Urothelium cell line (cell line): ENCODE data around the gene BRAF.
"Not testable (repeated sequence)": the region's sequence is repeated elsewhere in the genome, so short reads cannot be mapped to it uniquely, and the experiment has no call there.

Experiments used
- DNase-seq: peaks from one replicate; pipeline ENCODE4 v3.0.0; 2011; ENCODE audit warnings: low spot score, mixed read lengths
- FAIRE-seq: peaks from 2 replicates; lab custom pipeline; 2011; peaks lifted over from hg19 to GRCh38; lab: Jason Lieb, UNC

BRAF gene

DNA sequence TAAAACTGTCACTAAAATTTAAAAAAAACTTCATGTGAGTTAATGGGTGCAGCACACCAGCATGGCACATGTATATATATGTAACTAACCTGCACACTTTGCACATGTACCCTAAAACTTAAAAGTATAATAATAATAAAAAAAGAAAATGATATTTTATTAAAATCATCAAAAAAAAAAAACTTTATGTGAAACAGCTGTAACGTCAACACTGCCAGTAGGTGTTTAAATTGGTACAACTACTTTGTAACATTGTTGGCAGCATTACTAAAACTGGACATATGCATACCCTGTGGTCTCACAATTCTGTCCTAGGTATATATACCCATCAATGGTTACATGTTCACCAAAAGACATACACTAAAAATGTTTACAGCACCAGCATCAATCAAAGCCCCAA, 146.2 kb downstream of the BRAF start:
- DNase-seq (no peak), FAIRE-seq (no peak)

GRCh38 chr7:140774371-140774770, 150.4 kb downstream of the BRAF start:
- DNase-seq (no peak), FAIRE-seq (no peak)

DNA sequence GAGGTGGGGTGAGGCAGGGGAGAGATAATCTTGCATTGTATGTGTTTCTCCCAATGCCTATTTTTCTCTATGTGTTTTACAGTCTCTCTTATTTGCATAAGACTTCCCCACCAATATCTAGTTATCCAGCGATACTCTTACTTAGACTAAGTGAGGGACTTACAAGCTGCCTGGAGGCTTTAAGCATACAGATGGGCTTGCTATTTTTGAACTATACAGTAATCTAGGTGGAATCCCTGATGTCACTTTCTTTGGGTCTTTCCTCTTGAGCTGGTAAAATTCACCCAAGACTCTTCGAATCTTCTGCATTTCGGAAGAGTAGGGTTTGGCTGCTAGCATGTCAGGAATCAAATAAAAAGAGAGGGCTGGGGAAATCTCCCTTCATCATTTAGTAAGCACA, 151.6 kb downstream of the BRAF start:
- FAIRE-seq (no peak), DNase-seq (no peak)

DNA sequence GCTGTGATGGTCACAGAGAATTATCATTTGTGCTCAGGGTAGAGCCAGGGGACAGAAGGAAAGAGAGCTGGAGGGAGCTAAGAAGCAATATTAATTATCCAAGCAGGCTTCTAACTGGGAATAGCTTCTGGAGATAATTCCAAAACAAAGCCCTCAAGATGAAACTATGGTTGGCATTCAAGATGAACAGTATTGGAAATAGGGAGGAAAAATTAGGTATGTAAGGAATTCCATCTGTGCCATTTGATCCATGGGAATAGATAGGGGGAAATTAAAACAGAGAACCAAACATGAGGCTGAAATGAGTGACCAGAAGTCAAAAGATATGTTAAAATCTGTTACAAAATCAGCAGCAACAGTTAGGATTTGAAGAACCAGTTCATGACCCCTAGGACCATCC, 152.9 kb downstream of the BRAF start:
- DNase-seq (no peak), FAIRE-seq (no peak)

DNA sequence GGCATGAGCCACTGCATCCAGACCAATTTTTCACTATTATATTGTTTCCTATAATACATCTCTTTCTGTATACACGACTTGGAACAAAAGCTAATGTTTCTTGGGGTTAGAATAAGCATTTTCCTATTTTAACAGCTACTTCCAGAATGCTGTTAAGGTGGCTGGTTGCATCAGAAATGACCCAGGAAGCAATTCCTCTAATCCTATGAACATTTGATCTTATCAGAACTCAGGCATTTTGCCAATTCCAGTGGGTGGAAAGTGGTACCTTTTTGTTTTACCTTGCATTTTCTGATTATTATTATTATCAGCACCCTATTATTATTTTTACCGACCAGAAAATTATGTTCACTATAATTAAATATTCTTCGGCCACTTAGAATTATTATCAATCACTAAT, 154.9 kb downstream of the BRAF start:
- FAIRE-seq (no peak), DNase-seq (no peak)

GRCh38 chr7:140767418-140767817, 157.3 kb downstream of the BRAF start:
- no peak for FAIRE-seq

DNA sequence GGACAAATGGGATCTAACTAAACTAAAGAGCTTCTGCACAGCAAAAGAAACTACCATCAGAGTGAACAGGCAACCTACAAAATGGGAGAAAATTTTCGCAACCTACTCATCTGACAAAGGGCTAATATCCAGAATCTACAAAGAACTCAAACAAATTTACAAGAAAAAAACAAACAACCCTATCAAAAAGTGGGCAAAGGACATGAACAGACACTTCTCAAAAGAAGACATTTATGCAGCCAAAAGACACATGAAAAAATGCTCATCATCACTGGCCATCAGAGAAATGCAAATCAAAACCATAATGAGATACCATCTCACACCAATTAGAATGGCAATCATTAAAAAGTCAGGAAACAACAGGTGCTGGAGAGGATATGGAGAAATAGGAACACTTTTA, 159.3 kb downstream of the BRAF start:
- not testable (repeated sequence) for FAIRE-seq, DNase-seq

More at GRCh38 chr7:140767418-140767817, 157.3 kb downstream of the BRAF start:
- DNase-seq, result no peak

GRCh38 chr7:140763166-140763565, 161.6 kb downstream of the BRAF start:
- FAIRE-seq, DNase-seq: not testable (repeated sequence)

DNA sequence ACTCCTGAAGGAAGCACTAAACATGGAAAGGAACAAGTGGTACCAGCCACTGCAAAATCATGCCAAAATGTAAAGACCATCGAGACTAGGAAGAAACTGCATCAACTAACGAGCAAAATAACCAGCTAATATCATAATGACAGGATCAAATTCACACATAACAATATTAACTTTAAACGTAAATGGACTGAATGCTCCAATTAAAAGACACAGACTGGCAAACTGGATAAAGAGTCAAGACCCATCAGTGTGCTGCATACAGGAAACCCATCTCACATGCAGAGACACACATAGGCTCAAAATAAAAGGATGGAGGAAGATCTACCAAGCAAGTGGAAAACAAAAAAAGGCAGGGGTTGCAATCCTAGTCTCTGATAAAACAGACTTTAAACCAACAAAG, 163.4 kb downstream of the BRAF start:
- DNase-seq, FAIRE-seq: not testable (repeated sequence)

GRCh38 chr7:140754506-140754905, 170.2 kb downstream of the BRAF start:
- DNase-seq (no peak), FAIRE-seq (no peak)

DNA sequence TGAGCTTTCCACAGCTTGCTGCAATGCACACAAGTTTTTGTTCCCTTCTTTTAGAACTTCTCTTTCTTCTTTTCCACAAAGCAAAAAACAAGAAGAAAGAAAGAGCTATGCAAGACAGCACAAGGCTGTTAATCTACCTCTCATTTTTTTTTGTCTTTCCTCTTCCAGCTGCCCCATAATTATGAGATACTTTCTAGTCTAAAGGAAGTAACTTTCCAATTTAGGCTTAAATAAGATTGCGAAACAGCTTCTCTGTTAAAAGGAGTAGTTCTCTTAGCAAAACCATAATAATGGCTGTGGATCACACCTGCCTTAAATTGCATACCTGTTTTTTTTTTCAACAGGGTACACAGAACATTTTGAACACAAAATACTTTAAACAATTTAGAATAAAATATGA, 172.2 kb downstream of the BRAF start:
- DNase-seq, result no peak
- FAIRE-seq, result no peak

DNA sequence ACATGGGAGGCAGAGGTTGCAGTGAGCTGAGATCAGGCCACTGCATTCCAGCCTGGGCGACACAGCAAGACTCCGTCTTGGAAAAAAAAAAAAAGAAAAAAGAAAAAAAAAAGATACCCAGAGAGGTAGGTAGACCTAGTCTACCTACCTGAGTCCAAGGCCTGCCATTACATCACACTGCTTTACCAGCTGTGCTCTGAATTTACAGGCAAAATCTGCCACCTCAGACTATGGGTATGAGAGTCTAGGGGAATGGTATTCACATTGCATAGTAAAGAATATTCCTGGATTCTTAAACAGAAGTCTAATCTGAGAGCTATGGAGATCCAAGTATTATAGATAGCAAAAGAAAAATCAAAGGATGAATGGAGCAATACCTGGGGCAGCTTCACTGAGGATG, 178.0 kb downstream of the BRAF start:
- DNase-seq (no peak), FAIRE-seq (no peak)

DNA sequence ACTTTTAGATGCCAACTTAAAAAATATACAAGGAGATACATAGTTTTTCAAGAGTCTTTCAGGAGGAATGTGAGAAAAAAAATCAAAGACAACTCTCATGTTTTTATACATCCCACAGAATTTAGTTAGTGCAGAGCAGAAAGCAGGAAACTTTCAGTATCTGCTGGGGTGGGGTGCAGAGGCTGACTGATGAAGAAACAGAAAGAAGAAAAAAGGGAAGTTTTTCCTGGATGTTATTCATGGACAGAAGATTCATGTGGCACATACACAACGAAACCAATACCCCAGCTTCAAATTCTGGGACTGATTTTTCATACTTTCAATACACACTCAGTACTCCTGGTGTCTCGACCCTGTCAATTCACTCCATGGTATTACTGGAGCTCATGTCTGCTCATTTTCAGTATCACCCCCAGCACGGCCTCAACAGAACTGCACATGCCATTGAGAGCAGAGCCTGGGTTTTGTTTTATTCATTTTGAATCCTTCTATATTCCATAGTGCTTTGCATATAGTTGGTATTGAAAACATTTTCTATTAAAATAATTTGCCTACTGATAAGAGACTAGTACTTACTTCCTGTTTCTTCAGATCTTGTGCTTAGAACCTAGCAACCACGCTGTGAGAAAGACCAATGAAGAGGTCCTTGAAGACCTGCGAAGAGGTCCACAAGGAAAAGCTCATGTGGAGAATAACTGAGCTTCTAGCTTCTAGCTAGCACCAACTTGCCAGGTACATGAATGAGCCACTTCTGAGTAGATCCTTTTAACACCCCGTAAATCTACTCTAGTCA, 179.3 kb downstream of the BRAF start:
- DNase-seq, result no peak
- FAIRE-seq, result no peak

- FAIRE-seq (no peak), DNase-seq (no peak)
These were observed 180.7 kb downstream of the BRAF start for GRCh38 chr7:140744005-140744404.

GRCh38 chr7:140743255-140743654, 181.5 kb downstream of the BRAF start:
- FAIRE-seq, DNase-seq: not testable (repeated sequence)

GRCh38 chr7:140738280-140738679, 186.4 kb downstream of the BRAF start:
- no peak for DNase-seq
- no peak for FAIRE-seq

DNA sequence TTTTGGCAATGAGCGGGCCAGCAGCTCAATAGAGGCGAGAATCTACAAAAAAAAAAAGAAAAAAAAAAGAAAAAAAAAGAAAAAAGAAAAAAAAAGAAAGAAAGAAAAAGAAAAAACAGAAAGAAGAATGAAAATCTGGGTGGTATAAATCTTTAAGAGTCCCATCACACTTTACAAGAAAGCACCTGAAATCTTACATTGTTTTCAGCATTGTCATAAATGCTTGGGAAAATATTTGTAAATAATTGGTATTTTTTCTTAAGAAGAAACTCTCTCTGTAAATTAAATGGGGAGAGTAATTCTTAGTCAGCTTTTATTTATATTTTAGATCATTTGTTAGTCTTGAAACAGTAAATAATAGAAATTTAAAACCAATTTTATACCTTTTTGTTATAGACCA, 190.0 kb downstream of the BRAF start:
- DNase-seq, result no peak
- FAIRE-seq, result no peak

GRCh38 chr7:140734096-140734495, 190.6 kb downstream of the BRAF start:
- DNase-seq (no peak), FAIRE-seq (no peak)

DNA sequence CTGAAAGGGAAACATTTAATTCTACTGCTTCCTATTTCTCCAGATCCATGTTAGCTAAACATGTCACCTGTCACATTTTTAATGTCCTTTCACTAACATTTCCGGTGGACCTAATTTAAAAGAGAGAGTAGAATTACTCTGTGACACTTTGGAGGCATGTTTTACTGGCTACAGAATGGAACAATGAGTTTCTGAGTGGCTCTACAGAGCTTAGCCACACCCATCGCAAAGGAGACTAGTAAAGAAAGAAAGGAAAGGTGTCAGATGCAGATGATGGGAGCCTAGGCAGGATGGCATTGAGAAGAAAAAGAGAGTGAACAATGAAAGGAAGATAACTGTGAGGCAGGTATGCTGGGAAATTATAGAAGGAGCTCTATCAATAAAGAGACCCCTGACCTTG, 192.3 kb downstream of the BRAF start:
- no peak for DNase-seq
- FAIRE-seq, result no peak

DNA sequence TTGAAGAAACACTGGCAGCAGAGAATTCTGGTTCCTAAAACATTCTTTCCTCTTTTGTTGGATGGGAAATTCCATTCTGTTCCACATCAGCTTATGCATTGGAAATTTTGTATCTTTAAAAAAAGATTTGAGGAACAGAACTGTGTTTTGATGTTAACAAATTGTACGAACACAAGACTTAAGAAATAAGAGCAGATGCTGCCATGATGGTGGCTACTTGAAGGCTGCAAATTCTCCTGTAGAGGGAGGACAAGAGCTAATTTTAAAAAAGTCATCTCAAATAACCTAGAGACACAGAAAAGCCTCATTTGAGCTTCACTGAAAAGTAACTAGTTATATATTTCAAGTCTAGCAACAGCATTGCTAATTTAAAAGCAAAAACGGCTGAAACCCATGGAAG, 198.4 kb downstream of the BRAF start:
- FAIRE-seq, result no peak

GRCh38 chr7:140724706-140725105, 200.0 kb downstream of the BRAF start:
- FAIRE-seq (no peak), DNase-seq (no peak)

More for the DNA sequence above, 198.4 kb downstream of the BRAF start:
- no peak for DNase-seq

DNA sequence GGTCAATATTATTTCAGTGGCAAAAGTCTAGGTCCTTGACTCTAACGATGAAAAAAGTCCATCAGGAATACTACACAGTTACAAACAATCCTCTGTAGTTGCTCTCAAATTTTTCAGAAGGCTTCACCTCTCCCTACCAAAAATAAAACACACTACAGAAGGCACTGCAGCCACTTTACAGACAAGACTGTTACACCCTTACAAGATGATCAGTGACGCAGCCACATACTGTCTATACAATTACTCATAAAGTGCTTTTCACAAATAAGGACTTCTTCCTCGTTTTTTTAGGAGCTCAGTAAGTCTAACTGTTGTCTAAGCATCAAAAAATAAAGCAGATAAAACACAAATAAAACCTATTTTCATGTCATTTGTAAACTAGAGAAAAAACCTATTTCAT, 201.2 kb downstream of the BRAF start:
- FAIRE-seq, result no peak
- no peak for DNase-seq

DNA sequence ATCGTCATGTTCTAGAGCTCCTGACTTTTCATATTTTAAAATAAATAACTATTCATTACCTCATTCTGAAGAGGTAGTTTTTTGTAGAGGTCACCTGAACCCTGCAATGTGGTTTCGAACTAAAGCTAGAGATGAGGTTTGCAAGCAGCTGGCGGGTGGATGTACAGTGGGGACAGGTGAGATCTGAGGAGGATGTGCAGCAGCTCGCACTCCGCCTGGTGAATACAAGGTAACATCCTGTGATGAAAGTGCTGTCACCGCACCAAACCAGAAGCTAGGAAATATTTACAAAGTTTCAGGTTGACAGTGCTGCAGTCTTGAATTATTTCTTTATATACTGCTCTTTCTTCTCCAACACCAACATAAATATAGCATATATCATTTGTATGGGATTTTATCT, 201.7 kb downstream of the BRAF start:
- DNase-seq, result no peak
- no peak for FAIRE-seq
